Mesenchymal stem cell (in vitro differentiated cells and primary cell): ENCODE measurements around the gene RIMBP2.
A peak's percentile ranks its signal among the peaks of the same experiment; 100 is the strongest.

Experiments used
- DNase-seq: peaks from one replicate; pipeline ENCODE4 v3.0.0-alpha.2; 2013
- H2AFZ ChIP-seq: one replicate; pipeline ENCODE4 v1.6.1; 2013; ENCODE audit warnings: low read depth, mild to moderate bottlenecking, control low read depth, inconsistent platforms, low read length, moderate library complexity
- H2AK5ac ChIP-seq: 2 replicates; pipeline ENCODE4 v1.6.1; 2013; ENCODE audit warnings: low read length, moderate library complexity, mild to moderate bottlenecking, inconsistent platforms; ENCODE audit not compliant: severe bottlenecking
- H2BK120ac ChIP-seq: one replicate; pipeline ENCODE4 v1.6.1; 2013; ENCODE audit warnings: low read depth, mild to moderate bottlenecking, inconsistent platforms, low read length, moderate library complexity
- H2BK12ac ChIP-seq, 2 experiments: one replicate each; pipeline ENCODE4 v1.6.1; 2013; ENCODE audit warnings: inconsistent platforms in 2 of 2, low read length in 2 of 2, mild to moderate bottlenecking in 2 of 2, moderate library complexity in 2 of 2, control low read depth in 1 of 2
- H2BK15ac ChIP-seq: one replicate; pipeline ENCODE4 v1.6.1; 2013; ENCODE audit warnings: mild to moderate bottlenecking, low read depth, inconsistent platforms; ENCODE audit not compliant: poor library complexity, severe bottlenecking
- H2BK5ac ChIP-seq: 2 replicates; pipeline ENCODE4 v1.6.1; 2013; ENCODE audit warnings: low read depth, mild to moderate bottlenecking, low read length, control low read depth, inconsistent platforms; ENCODE audit not compliant: poor library complexity, severe bottlenecking
- H3K14ac ChIP-seq, 2 experiments: one replicate each; pipeline ENCODE4 v1.6.1; 2013; ENCODE audit warnings: inconsistent platforms in 2 of 2, low read length in 2 of 2, control low read depth in 1 of 2, mild to moderate bottlenecking in 1 of 2, moderate library complexity in 1 of 2
- H3K18ac ChIP-seq, 2 experiments: one replicate each; pipeline ENCODE4 v1.6.1; 2013; ENCODE audit warnings: inconsistent platforms in 2 of 2, low read length in 2 of 2, control low read depth in 1 of 2, low read depth in 1 of 2, mild to moderate bottlenecking in 1 of 2
- H3K23ac ChIP-seq, 2 experiments: one replicate each; pipeline ENCODE4 v1.6.1; 2013; ENCODE audit warnings: inconsistent platforms in 2 of 2, low read length in 2 of 2, mild to moderate bottlenecking in 2 of 2, moderate library complexity in 2 of 2, control low read depth in 1 of 2
- H3K27ac ChIP-seq: 2 replicates; pipeline ENCODE4 v1.5.1; 2013; ENCODE audit warnings: mild to moderate bottlenecking, moderate library complexity, low read length, control low read depth, inconsistent platforms; ENCODE audit not compliant: poor library complexity, severe bottlenecking
- H3K27me3 ChIP-seq, 2 experiments: 2 replicates each; pipeline versions ENCODE4 v1.6.1 to v1.7.0; 2013; ENCODE audit warnings: low read length in 2 of 2, mild to moderate bottlenecking in 2 of 2, moderate library complexity in 2 of 2, control low read depth in 1 of 2, inconsistent platforms in 1 of 2; ENCODE audit not compliant: control insufficient read depth in 1 of 2, insufficient read depth in 1 of 2
- H3K36me3 ChIP-seq, 2 experiments: 2 replicates each; pipeline versions ENCODE4 v1.6.1 to v1.7.0; 2013; ENCODE audit warnings: low read length in 2 of 2, control low read depth in 1 of 2, inconsistent platforms in 1 of 2, low read depth in 1 of 2, mild to moderate bottlenecking in 1 of 2; ENCODE audit not compliant: insufficient read depth in 2 of 2, control insufficient read depth in 1 of 2
- H3K4ac ChIP-seq, 2 experiments: one replicate each; pipeline ENCODE4 v1.6.1; 2013; ENCODE audit warnings: inconsistent platforms in 2 of 2, low read length in 2 of 2, mild to moderate bottlenecking in 2 of 2, moderate library complexity in 2 of 2, control low read depth in 1 of 2, low read depth in 1 of 2
- H3K4me1 ChIP-seq: 2 replicates; pipeline ENCODE4 v1.6.1; 2013; ENCODE audit warnings: low read depth, low read length, control low read depth; ENCODE audit not compliant: control insufficient read depth, insufficient read depth
- H3K4me2 ChIP-seq: 2 replicates; pipeline ENCODE4 v1.6.1; 2013; ENCODE audit warnings: low read length, mild to moderate bottlenecking, inconsistent platforms; ENCODE audit not compliant: poor library complexity, severe bottlenecking
- H3K4me3 ChIP-seq, 2 experiments: 2 replicates each; pipeline versions ENCODE4 v1.5.1 to v1.7.0; 2013; ENCODE audit warnings: low read length in 2 of 2, mild to moderate bottlenecking in 2 of 2, control low read depth in 1 of 2, low read depth in 1 of 2; ENCODE audit not compliant: insufficient read depth in 1 of 2
- H3K79me1 ChIP-seq: replicated peaks from 2 replicates; pipeline ENCODE4 v1.6.1; 2013; ENCODE audit warnings: mild to moderate bottlenecking, control low read depth, low read length, inconsistent platforms; ENCODE audit not compliant: poor library complexity, severe bottlenecking
- H3K9ac ChIP-seq: 2 replicates; pipeline ENCODE4 v1.7.0; 2013; ENCODE audit warnings: mild to moderate bottlenecking, low read length, moderate library complexity
- H3K9me3 ChIP-seq: 2 replicates; pipeline ENCODE4 v1.7.0; 2013; ENCODE audit warnings: mild to moderate bottlenecking, low read length; ENCODE audit not compliant: control insufficient read depth
- H4K8ac ChIP-seq: one replicate; pipeline ENCODE4 v1.6.1; 2013; ENCODE audit warnings: inconsistent platforms, mild to moderate bottlenecking, low read length, moderate library complexity
- H4K91ac ChIP-seq: one replicate; pipeline ENCODE4 v1.6.1; 2013; ENCODE audit warnings: mild to moderate bottlenecking, low read length, inconsistent platforms
- WGBS: methylation state at CpG from one replicate; pipeline ENCODE4 v1.1.7; 2013; ENCODE audit warnings: mixed read lengths; 5-methylcytosine and 5-hydroxymethylcytosine counted together

The RIMBP2 gene

GRCh38 chr12:130435826-130436225, 280.3 kb downstream of the RIMBP2 start:
- H4K8ac ChIP-seq, result no peak overlapping the region
- no peak overlapping the region for H4K91ac ChIP-seq
- H3K4me1 ChIP-seq, result no peaks in the 10 kb centered on the region
- H3K4me2 ChIP-seq, result no peak overlapping the region
- H3K4ac ChIP-seq, result no peak overlapping the region
- H2AK5ac ChIP-seq, result no peak overlapping the region
- no peak overlapping the region for H2BK5ac ChIP-seq
- DNase-seq, result no peak
- H3K23ac ChIP-seq, result no peak overlapping the region
- WGBS, result 87% methylated on average over 17 of the region's 17 CpGs
- H3K18ac ChIP-seq, result no peak overlapping the region
- no peak overlapping the region for H3K9ac ChIP-seq
- no peaks in the 10 kb centered on the region for H3K79me1 ChIP-seq
- H2BK12ac ChIP-seq, result no peak overlapping the region
- H3K14ac ChIP-seq, result no peak overlapping the region
- no peak overlapping the region for H3K27ac ChIP-seq
- H3K36me3 ChIP-seq, result no peaks in the 10 kb centered on the region
- H2AFZ ChIP-seq, result no peak overlapping the region
- H3K27me3 ChIP-seq, result no peaks in the 10 kb centered on the region
- H3K9me3 ChIP-seq, result no peaks in the 10 kb centered on the region
- H2BK15ac ChIP-seq, result peak overlapping the region; percentile 46
- no peak overlapping the region for H2BK120ac ChIP-seq
- no peak overlapping the region for H3K4me3 ChIP-seq

GRCh38 chr12:130435331-130435730, 280.8 kb downstream of the RIMBP2 start:
- DNase-seq, result no peak
- Histone ChIP-seq H2AK5ac (no peak overlapping the region), H4K91ac (no peak overlapping the region), H3K79me1 (no peaks in the 10 kb centered on the region), H3K23ac (no peak overlapping the region), H3K18ac (no peak overlapping the region), H3K9ac (no peak overlapping the region), H2AFZ (no peak overlapping the region), H3K4me2 (no peak overlapping the region), H2BK120ac (no peak overlapping the region), H3K9me3 (no peaks in the 10 kb centered on the region), H2BK12ac (no peak overlapping the region), H3K27ac (no peak overlapping the region), H3K4me1 (no peaks in the 10 kb centered on the region), H2BK5ac (no peak overlapping the region), H2BK15ac (no peak overlapping the region), H4K8ac (no peak overlapping the region), H3K27me3 (no peaks in the 10 kb centered on the region), H3K4ac (no peak overlapping the region), H3K36me3 (no peaks in the 10 kb centered on the region), H3K14ac (no peak overlapping the region), H3K4me3 (no peak overlapping the region)
- WGBS, result 66% methylated on average over 4 of the region's 6 CpGs

- Histone ChIP-seq H3K23ac (no peak overlapping the region), H2BK15ac (no peak overlapping the region), H2BK12ac (no peak overlapping the region), H3K14ac (no peak overlapping the region), H3K4ac (no peak overlapping the region), H3K4me3 (no peak overlapping the region), H4K8ac (no peak overlapping the region), H3K18ac (no peak overlapping the region), H2BK120ac (no peak overlapping the region), H2AK5ac (no peak overlapping the region), H3K4me2 (no peak overlapping the region), H4K91ac (no peak overlapping the region), H2AFZ (no peak overlapping the region), H3K36me3 (no peaks in the 10 kb centered on the region), H3K4me1 (no peaks in the 10 kb centered on the region), H3K79me1 (no peaks in the 10 kb centered on the region), H3K9ac (no peak overlapping the region), H3K27me3 (no peaks in the 10 kb centered on the region), H3K9me3 (no peaks in the 10 kb centered on the region), H3K27ac (no peak overlapping the region), H2BK5ac (peak overlapping the region; percentile 51)
- 89% methylated on average over 22 of the region's 22 CpGs for WGBS
- no peak for DNase-seq
Observed at GRCh38 chr12:130434560-130434959, 281.5 kb downstream of the RIMBP2 start.

- Histone ChIP-seq H2AK5ac (no peak overlapping the region), H2BK15ac (no peak overlapping the region), H2BK12ac (no peak overlapping the region), H4K8ac (no peak overlapping the region), H3K27ac (no peak overlapping the region), H3K14ac (no peak overlapping the region), H3K23ac (no peak overlapping the region), H3K18ac (no peak overlapping the region), H3K27me3 (no peaks in the 10 kb centered on the region), H3K4me2 (no peak overlapping the region), H3K36me3 (no peaks in the 10 kb centered on the region), H2BK5ac (no peak overlapping the region), H3K9me3 (no peaks in the 10 kb centered on the region), H3K9ac (no peak overlapping the region), H3K4me1 (no peaks in the 10 kb centered on the region), H2AFZ (no peak overlapping the region), H3K79me1 (no peaks in the 10 kb centered on the region), H3K4me3 (no peak overlapping the region), H3K4ac (no peak overlapping the region), H2BK120ac (no peak overlapping the region), H4K91ac (no peak overlapping the region)
- no peak for DNase-seq
- WGBS, result 89% methylated on average over 12 of the region's 13 CpGs
Observed at GRCh38 chr12:130433834-130434233, 282.3 kb downstream of the RIMBP2 start.
